Esophagus squamous epithelium (tissue), 5 donors: Measurements from ENCODE around the gene ZNF79. TPM values are rescaled to one million over a fixed set of nuclear protein-coding genes. Genes with fewer than 3 reads are reported as not detected.

Source experiments
- DNase-seq: peaks from one replicate; lab custom pipeline; 2025; lab: John Stamatoyannopoulos, UW
- H3K27ac ChIP-seq, 4 donors: fragments of 200-600 bp; sonication (generic); one replicate each; pipeline ENCODE4 v1.5.1; 2016 to 2019; ENCODE audit warnings: mild to moderate bottlenecking in 1 of 4
- H3K27me3 ChIP-seq, 4 donors: fragments of 200-600 bp; sonication (generic); 1 replicate in 3 of 4; 2 replicates in 1 of 4; pipeline versions ENCODE4 v1.5.1 to v1.6.0; 2017 to 2021; ENCODE audit warnings: antibody characterized with exemption in 1 of 4
- H3K36me3 ChIP-seq, 3 donors: fragments of 200-600 bp; sonication (generic); one replicate each; pipeline ENCODE4 v1.5.1; 2016 to 2019
- H3K4me1 ChIP-seq, 3 donors: fragments of 200-600 bp; sonication (generic); one replicate each; pipeline ENCODE4 v1.5.1; 2017 to 2019
- H3K4me3 ChIP-seq, 4 donors: fragments of 200-600 bp; sonication (generic); 1 replicate in 3 of 4; 2 replicates in 1 of 4; pipeline ENCODE4 v1.5.1; 2016 to 2019; ENCODE audit warnings: mild to moderate bottlenecking in 2 of 4, moderate library complexity in 1 of 4
- H3K9me3 ChIP-seq, 3 donors: fragments of 200-600 bp; sonication (generic); one replicate each; pipeline ENCODE4 v1.5.1; 2016 to 2019
- CTCF ChIP-seq, 6 experiments: fragments of 450-650 bp in 4 of 6; fragments of 200-600 bp in 2 of 6; sonication (generic) in 2 of 6; IDR thresholded peaks; one replicate each; pipeline ENCODE4 v1.5.1; 2016 to 2019; ENCODE audit warnings: antibody characterized with exemption in 6 of 6, mild to moderate bottlenecking in 4 of 6, moderate library complexity in 4 of 6
- POLR2A ChIP-seq, 4 donors: fragments of 450-650 bp; IDR thresholded peaks; one replicate each; pipeline ENCODE4 v1.6.1; 2017; ENCODE audit warnings: antibody characterized with exemption in 4 of 4, mild to moderate bottlenecking in 4 of 4, moderate library complexity in 3 of 4
- WGBS, 2 donors: methylation state at CpG; one replicate each; pipeline ENCODE4 v1.1.5; 2018; 5-methylcytosine and 5-hydroxymethylcytosine counted together
- intact Hi-C: fragments of 100-400 bp; cut with DNase I; formaldehyde crosslinking; loops from one replicate; pipeline ENCODE4 v1.15.0; 2022
- total RNA-seq, 4 donors: library from RNA; depleted of rRNA; stranded (reverse); fragments of >200 nt; gene quantifications; one replicate each; pipeline ENCODE4 v1.1.0, GENCODE V29; 2016
- donor health status: DM: yes; HTN: yes; CAD: no.

The ZNF79 gene
- total RNA-seq, 4 donors from 2014 or later = 3.1 to 9.9 (median 4.7) TPM

- intact Hi-C loops = loop anchor here (10.0 kb wide), 1 partner anchor 173 kb away; no protein-coding TSS in a partner anchor
- Histone ChIP-seq H3K27ac (peak overlapping the region; percentile 86 to 96 (median 90)), H3K4me3 (peak overlapping the region; percentile 80 to 98 (median 84)), H3K4me1 (peaks cover 14 to 29% (median 18%) of the 10 kb centered on the region in 3 donors), H3K36me3 (peaks cover 0 to 27% (median 6%) of the 10 kb centered on the region in 3 donors), H3K9me3 (no peaks in the 10 kb centered on the region), H3K27me3 (no peaks in the 10 kb centered on the region)
- no peak for DNase-seq
- 0% methylated on average over 24 of the region's 55 CpGs; no CpG with 5 or more reads in 1 of the 2 donors for WGBS, 2 donors
- TF ChIP-seq POLR2A (IDR thresholded peaks at IDR 0.05) (no peak), CTCF (IDR thresholded peaks at IDR 0.05) (peak in 5 of 6 experiments; percentile 22 to 49 (median 29))
Measured at GRCh38 chr9:127397646-127398274, 26.4 kb upstream of the ZNF79 start.

- H3K4me3 ChIP-seq = peak overlapping the region; percentile 80 to 98 (median 84)
- TF ChIP-seq POLR2A (IDR thresholded peaks at IDR 0.05) (no peak), CTCF (IDR thresholded peaks at IDR 0.05) (no peak)
- WGBS, 2 donors = 41 to 65% methylated on average over 3 to 5 of the region's 5 CpGs
- intact Hi-C loops = loop anchor here (10.0 kb wide), 1 partner anchor 173 kb away; no protein-coding TSS in a partner anchor
- H3K27ac ChIP-seq = peak overlapping the region in 3 of 4 donors; percentile 86 to 96 (median 87)
- no peak for DNase-seq
- no peaks in the 10 kb centered on the region for H3K9me3 ChIP-seq
- no peaks in the 10 kb centered on the region for H3K27me3 ChIP-seq
- peaks cover under 1 to 32% (median 6%) of the 10 kb centered on the region in 3 donors for H3K36me3 ChIP-seq
- peaks cover 14 to 29% (median 18%) of the 10 kb centered on the region in 3 donors for H3K4me1 ChIP-seq
Measured at GRCh38 chr9:127398275-127398647, 25.9 kb upstream of the ZNF79 start.

GRCh38 chr9:127398715-127399400 lies 25.3 kb upstream of the ZNF79 start:
- intact Hi-C loops = loop anchor here (10.0 kb wide), 1 partner anchor 174 kb away; no protein-coding TSS in a partner anchor

DNA sequence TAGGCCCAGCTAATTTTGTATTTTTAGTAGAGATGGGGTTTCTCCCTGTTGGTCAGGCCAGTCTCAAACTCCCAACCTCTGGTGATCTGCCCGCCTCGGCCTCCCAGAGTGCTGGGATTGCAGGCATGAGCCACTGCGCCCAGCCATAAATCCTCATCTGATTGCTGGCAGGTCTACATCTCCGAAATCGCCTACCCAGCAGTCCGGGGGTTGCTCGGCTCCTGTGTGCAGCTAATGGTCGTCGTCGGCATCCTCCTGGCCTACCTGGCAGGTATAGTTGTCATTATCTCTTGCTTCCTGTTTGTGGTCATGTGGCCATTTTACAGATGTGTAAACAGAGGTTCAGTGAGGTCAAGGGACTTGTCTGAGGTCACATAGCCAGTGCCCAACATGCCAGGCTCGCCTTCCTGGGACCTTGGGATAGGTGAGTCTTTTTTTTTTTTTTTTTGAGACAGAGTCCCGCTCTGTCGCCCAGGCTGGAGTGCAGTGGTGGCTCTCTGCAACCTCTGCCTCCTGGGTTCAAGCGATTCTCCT lies 24.4 kb upstream of the ZNF79 start:
- Histone ChIP-seq H3K27ac (no peak overlapping the region), H3K4me1 (peaks cover 14 to 29% (median 18%) of the 10 kb centered on the region in 3 donors), H3K9me3 (no peaks in the 10 kb centered on the region), H3K36me3 (peaks cover 6 to 48% (median 10%) of the 10 kb centered on the region in 3 donors), H3K4me3 (no peak overlapping the region), H3K27me3 (no peaks in the 10 kb centered on the region)
- DNase-seq = no peak
- 86 to 96% methylated on average over 1 to 10 of the region's 14 CpGs for WGBS, 2 donors
- intact Hi-C loops = loop anchor here (10.0 kb wide), 1 partner anchor 175 kb away; no protein-coding TSS in a partner anchor
- TF ChIP-seq CTCF (IDR thresholded peaks at IDR 0.05) (no peak), POLR2A (IDR thresholded peaks at IDR 0.05) (no peak)

More at GRCh38 chr9:127398715-127399400, 25.3 kb upstream of the ZNF79 start:
- 89 to 94% methylated on average over 6 to 10 of the region's 13 CpGs for WGBS, 2 donors
- Histone ChIP-seq H3K4me1 (peaks cover 14 to 29% (median 18%) of the 10 kb centered on the region in 3 donors), H3K36me3 (peaks cover 6 to 38% (median 6%) of the 10 kb centered on the region in 3 donors), H3K27ac (no peak overlapping the region), H3K27me3 (no peaks in the 10 kb centered on the region), H3K4me3 (peak overlapping the region in 1 of 4 donors; percentile 85), H3K9me3 (no peaks in the 10 kb centered on the region)
- no peak for DNase-seq
- no peak for TF ChIP-seq CTCF (IDR thresholded peaks at IDR 0.05)
- no peak for TF ChIP-seq POLR2A (IDR thresholded peaks at IDR 0.05)
